Fibroblast of the conjunctiva (primary cell): ENCODE data around the gene TMTC1.
A peak's percentile ranks its signal among the peaks of the same experiment; 100 is the strongest.
"Not testable (repeated sequence)": the region's sequence is repeated elsewhere in the genome, so short reads cannot be mapped to it uniquely, and the experiment has no call there.

Experiments used
- DNase-seq: peaks from one replicate; pipeline ENCODE4 v3.0.0-alpha.2; 2010; ENCODE audit warnings: low read depth

The TMTC1 gene

DNA sequence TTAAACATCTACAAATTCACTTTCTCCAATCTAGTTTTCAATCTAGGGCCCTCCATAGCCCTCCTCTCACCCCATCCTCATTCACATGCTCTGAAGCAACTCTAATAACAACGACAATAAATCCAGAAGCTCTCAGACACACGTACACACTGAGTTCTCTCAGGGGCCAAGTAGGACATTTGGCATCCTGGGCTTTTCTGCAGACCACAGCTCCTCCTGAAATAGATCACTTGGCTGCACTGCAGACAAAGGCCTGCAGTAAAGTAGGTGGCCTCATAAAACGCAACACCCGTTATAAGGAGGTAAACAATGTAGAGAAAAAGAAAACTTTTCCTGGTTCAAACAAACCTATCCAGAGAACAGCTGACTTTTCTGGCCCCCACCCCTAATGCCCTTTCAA is 111.2 kb downstream of the TMTC1 start:
- DNase-seq: no peak

- DNase-seq: no peak
Observed at GRCh38 chr12:29671742-29672141, 112.0 kb downstream of the TMTC1 start.

DNA sequence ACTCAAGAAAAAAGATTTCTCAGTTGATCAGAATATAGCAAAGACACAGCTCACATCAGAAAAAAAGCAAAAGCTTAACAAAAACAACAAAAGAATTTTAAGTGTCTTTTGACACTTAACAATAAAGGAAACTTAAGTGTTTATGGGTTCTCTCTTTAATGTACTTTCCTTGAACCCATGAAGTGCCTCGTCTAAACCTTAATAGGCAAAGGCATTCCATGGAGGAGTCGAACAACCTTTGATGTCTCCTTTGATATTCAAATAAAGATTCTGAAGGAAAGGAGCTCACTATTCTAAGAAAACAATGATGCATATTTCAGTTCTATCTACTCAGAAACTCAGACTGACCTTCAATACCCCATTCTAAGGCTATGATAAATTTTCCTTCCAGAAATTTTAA is 116.7 kb downstream of the TMTC1 start:
- DNase-seq: no peak

GRCh38 chr12:29665107-29665506 is 118.6 kb downstream of the TMTC1 start:
- DNase-seq: no peak

GRCh38 chr12:29662734-29663323 is 120.9 kb downstream of the TMTC1 start:
- no peak for DNase-seq

DNA sequence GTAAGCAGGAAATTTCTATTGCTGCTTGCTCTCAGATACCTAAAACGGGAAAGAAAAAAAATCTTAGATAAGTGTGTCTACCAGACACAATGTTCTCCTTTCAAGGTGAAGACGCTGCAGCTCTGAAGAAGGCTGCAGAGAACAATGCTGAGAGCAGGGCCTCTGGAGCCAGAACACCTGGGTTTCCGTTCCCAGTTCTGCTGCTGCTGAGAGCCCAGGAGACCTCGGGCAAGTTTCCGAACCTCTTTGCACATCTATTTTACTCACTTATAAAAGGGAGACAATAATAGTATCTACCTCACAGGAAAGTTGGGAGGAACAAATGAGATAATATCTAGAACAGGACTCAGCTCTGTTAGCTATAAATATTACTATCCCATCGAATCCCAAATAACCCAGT is 122.9 kb downstream of the TMTC1 start:
- DNase-seq: no peak

GRCh38 chr12:29656762-29657538 is 126.8 kb downstream of the TMTC1 start:
- DNase-seq: no peak

- DNase-seq: no peak
Observed at GRCh38 chr12:29655861-29656260, 127.9 kb downstream of the TMTC1 start.

GRCh38 chr12:29653286-29653685 is 130.5 kb downstream of the TMTC1 start:
- DNase-seq: no peak

DNA sequence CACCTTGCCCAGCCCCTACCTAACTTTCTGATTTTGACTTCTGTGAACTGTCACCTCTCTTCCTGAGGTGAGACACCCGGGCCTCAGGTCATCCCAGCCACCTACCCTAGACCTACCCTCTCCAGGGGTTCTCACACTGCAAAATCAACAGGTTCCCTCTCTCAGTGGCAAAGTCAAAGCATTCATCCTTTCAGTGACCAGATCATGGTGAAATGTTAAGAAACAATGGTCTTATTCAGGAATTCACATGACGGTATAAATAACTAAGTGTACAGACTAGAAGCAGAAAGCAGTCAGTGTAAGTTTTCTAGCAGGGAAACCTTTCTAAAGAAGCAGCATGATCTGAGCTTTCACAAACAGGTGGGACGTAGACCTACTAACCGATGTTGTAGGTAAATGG is 133.4 kb downstream of the TMTC1 start:
- no peak for DNase-seq

DNA sequence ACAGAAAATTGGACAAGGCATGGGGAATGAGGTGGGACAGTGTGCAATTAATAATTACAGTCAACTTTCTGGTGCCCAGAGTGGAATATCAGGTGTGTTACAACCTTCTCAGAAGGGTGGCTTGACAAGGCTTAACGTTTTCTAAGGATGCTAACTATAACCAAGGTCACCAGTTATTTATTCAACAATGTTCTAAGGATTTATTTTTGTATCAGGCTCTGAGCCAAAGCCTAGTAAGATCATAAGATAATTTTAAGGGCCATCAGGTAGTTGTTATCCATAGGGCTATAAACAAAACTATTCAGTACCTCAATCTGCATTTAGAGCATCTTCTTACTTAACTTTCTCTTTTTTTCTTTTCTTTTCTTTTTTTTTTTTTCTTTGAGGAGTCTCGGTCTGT is 134.0 kb downstream of the TMTC1 start:
- no peak for DNase-seq

DNA sequence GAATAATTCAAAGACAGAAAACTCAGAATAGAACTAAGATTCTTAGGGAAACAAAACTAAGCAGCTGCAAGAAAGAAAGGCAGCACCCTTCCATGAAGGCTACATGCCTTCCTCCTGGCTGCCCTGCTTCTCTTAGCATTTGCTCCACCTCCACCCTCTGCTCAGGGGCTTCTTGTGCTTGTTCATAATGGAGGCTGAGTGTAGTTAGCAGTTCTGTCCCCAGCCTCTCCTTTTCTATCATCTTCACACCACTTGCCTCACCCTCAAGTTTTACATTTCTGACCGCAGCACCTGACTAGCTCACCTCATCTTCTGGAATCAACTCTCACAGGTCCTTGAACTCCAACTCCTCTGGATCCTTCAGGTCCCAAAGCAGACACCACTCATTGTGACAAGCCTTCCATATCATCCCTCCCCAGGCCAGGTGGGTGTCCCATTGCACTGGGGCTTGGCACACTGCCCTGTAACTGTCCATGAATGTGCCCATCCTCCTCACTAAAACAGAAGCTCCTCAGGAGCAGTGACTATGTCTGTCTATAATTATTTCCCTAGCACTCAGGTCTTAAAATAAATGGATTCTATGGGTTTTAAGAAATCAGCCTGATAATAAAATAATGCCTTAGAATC is 139.1 kb downstream of the TMTC1 start:
- DNase-seq: no peak

DNA sequence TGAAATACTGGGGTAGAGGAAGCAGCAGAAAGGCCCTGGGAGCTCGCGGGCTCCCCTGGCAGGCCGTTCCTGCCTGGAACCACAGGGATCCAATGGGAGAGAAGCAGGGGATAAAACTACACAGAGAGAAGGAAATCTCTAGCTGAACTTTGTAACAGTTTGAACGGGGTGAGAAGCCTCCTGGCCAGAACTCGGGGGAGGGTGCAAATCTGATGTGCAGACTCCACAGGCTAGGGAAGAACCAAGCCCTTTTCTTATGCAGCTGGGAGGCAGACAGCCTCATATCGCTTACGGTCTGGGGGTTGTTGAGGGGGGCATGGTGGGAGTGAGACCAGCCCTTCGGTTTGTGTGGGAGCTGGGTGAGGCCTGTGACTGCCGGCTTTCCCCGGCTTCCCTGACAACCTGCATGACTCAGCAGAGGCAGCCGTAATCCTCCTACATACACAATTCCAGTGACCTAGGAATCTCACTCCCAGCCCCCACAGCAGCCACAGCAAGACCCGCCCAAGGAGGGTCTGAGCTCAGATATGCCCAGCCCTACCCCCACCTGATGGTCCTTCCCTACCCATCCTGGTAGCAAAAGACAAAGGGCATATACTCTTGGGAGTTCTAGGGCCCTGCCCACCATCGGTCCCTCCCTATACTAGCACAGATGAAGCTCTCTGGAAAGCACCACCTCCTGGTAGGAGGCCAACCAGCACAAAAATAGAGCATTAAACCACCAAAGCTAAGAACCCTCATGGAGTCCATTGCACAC is 143.0 kb downstream of the TMTC1 start:
- DNase-seq: peak; percentile 44

GRCh38 chr12:29639893-29640495 is 143.7 kb downstream of the TMTC1 start:
- DNase-seq: no peak

DNA sequence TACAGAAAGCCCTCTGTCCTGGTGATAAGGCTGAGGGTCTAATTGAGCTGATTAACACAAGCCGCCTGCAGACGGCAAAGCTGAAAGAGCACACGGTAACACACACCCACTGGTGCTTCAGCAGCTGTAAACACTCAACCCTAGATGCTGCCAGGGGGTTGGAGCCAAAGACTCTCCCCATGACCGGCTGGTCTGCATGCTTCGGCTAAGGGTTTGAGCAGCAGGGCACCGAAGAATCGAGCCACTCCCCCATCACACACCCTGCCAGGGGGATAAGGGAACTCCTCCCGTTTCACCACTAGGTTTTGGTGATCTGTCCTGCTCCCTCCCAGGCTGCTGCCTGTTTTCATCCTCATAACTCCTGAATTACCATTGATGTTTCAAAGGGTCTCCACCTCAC is 145.2 kb downstream of the TMTC1 start:
- DNase-seq: no peak

DNA sequence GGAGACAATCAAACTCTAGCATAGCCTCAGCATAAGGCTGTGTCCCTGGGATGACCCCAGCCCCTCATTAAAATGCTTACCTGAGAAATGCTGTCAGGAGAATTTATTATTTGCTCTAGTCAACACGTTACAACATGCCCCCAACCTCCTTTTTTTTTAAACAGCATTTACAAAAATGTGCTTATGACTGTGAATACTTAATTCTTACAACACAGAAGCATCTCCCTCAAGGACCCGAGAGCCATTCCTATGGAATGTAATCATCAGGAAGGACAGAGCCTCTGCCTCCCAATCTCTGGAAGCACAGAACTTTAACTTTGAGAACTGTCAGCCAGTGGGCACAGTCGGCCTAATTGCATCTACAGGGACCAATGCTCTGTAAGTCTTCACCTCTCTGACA is 149.7 kb downstream of the TMTC1 start:
- DNase-seq: no peak

- DNase-seq: not testable (repeated sequence)
Observed at GRCh38 chr12:29630164-29630563, 153.6 kb downstream of the TMTC1 start.

DNA sequence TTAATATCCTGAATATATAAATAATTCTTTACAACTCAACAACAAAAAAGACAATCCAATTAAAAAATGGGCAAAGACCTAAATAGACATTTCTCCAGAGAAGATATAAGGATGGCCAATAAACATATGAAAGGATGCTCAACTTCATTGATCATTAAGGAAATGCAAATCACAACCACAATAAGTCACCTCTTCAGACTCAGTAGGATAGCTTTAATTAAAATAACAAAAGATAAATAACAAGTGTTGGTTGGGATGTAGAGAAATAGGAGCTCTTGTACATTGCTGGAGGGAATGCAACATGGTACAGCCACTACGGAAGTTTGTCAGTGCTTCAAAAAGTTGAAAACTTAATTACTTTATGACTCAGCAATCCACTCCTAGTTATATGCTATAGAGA is 156.5 kb downstream of the TMTC1 start:
- DNase-seq: no peak

GRCh38 chr12:29625359-29625953 is 158.3 kb downstream of the TMTC1 start:
- no peak for DNase-seq

DNA sequence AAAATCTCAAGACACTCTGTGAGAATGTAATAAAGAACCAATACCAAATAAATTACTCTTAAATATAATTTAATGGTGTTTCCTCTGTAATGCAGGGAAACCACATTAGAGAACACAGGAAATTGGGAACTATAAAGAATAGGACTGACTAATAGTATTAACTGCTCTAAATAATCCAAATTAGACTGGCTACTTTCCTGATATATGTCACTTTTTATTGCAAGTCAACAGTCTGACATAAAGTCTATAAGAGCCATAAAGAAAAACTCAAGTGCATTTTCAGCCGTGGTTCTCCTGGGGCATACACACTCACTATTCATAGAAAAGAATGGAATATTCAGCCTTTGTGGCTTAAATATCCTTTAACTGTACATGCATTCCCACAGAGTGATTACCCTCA is 161.5 kb downstream of the TMTC1 start:
- no peak for DNase-seq

GRCh38 chr12:29620030-29620429 is 163.7 kb downstream of the TMTC1 start:
- no peak for DNase-seq

GRCh38 chr12:29617407-29617803 is 166.3 kb downstream of the TMTC1 start:
- no peak for DNase-seq
